Suppressor macrophage (primary cell): ENCODE results near the gene CELF3.
"Not testable (repeated sequence)": the region's sequence is repeated elsewhere in the genome, so short reads cannot be mapped to it uniquely, and the experiment has no call there.

Source experiments
- DNase-seq, 4 experiments: peaks; one replicate each; pipeline ENCODE4 v3.0.0-alpha.2; 2020 to 2022
- total RNA-seq, 17 experiments: gene quantifications; one replicate each; lab custom pipeline; 2026; ENCODE audit warnings: mixed read lengths in 6 of 17, inconsistent platforms in 3 of 17; lab: John Stamatoyannopoulos, UW

The CELF3 gene
- 0 to 4.0 (median 0) reads per million in 17 experiments for total RNA-seq

- DNase-seq = peak in 2 of 4 experiments; percentile 14 to 28
Measured at GRCh38 chr1:151716771-151717631, at the start of gene CELF3. CELF3 (minus strand) TSS chr1:151716803; CDS start chr1:151716020, 783 bp downstream.

GRCh38 chr1:151763990-151764389 is 47.4 kb upstream of the CELF3 start:
- peak in 3 of 4 experiments; percentile 14 to 26 (median 21) for DNase-seq

GRCh38 chr1:151762941-151763921 is 46.6 kb upstream of the CELF3 start, which contains the start of gene MRPL9:
MRPL9 (minus strand) TSS chr1:151763496; CDS start chr1:151763479, 17 bp downstream.
- DNase-seq = peak; percentile 78 to 92 (median 84)

- DNase-seq = no peak
Measured at GRCh38 chr1:151760597-151761385, 44.2 kb upstream of the CELF3 start.

GRCh38 chr1:151759241-151759640 is 42.6 kb upstream of the CELF3 start:
- no peak for DNase-seq

- DNase-seq = peak in 3 of 4 experiments; percentile 30 to 39 (median 39)
Measured at GRCh38 chr1:151756291-151756690, 39.7 kb upstream of the CELF3 start.

- DNase-seq = no peak
Measured at GRCh38 chr1:151741516-151741915, 24.9 kb upstream of the CELF3 start.

GRCh38 chr1:151739590-151740355 is 23.2 kb upstream of the CELF3 start:
- no peak for DNase-seq

- no peak for DNase-seq
Measured at GRCh38 chr1:151737479-151737878, 20.9 kb upstream of the CELF3 start.

- DNase-seq = no peak
Measured at GRCh38 chr1:151737026-151737425, 20.4 kb upstream of the CELF3 start.

- not testable (repeated sequence) for DNase-seq
Measured at GRCh38 chr1:151733995-151734394, 17.4 kb upstream of the CELF3 start.

GRCh38 chr1:151733126-151733525 is 16.5 kb upstream of the CELF3 start:
- DNase-seq = no peak

GRCh38 chr1:151729966-151730291 is 13.3 kb upstream of the CELF3 start:
- no peak for DNase-seq

- no peak for DNase-seq
Measured at GRCh38 chr1:151729157-151729965, 12.8 kb upstream of the CELF3 start.

GRCh38 chr1:151728151-151729054 is 11.8 kb upstream of the CELF3 start:
- no peak for DNase-seq

- DNase-seq = no peak
Measured at GRCh38 chr1:151723726-151724370, 7.2 kb upstream of the CELF3 start.

GRCh38 chr1:151721788-151722510 is 5.3 kb upstream of the CELF3 start:
- DNase-seq = no peak
